Effector memory CD4-positive, alpha-beta T cell (primary cell): Measurements from ENCODE around the gene SEMA3F.

Experiments
- DNase-seq, 3 donors: peaks; one replicate each; pipeline ENCODE4 v3.0.0-alpha.2; 2020
- H3K27ac ChIP-seq: 2 replicates; pipeline ENCODE4 v1.7.0; 2013; ENCODE audit warnings: mild to moderate bottlenecking, low read length, moderate library complexity; ENCODE audit not compliant: insufficient read depth, poor library complexity, severe bottlenecking
- H3K27me3 ChIP-seq: replicated peaks from 2 replicates; pipeline ENCODE4 v1.7.0; 2013; ENCODE audit warnings: mild to moderate bottlenecking, low read length; ENCODE audit not compliant: insufficient read depth, control insufficient read depth, poor library complexity, severe bottlenecking
- H3K36me3 ChIP-seq: 2 replicates; pipeline ENCODE4 v1.7.0; 2013; ENCODE audit warnings: mild to moderate bottlenecking, low read length, moderate library complexity; ENCODE audit not compliant: control insufficient read depth, insufficient read depth
- H3K4me1 ChIP-seq: 2 replicates; pipeline ENCODE4 v1.7.0; 2013; ENCODE audit warnings: low read length, mild to moderate bottlenecking; ENCODE audit not compliant: control insufficient read depth, insufficient read depth, poor library complexity, severe bottlenecking
- H3K4me3 ChIP-seq: 2 replicates; pipeline ENCODE4 v1.7.0; 2013; ENCODE audit warnings: low read length, low read depth, mild to moderate bottlenecking; ENCODE audit not compliant: insufficient read depth, poor library complexity, severe bottlenecking
- H3K9me3 ChIP-seq: 2 replicates; pipeline ENCODE4 v1.7.0; 2013; ENCODE audit warnings: mild to moderate bottlenecking, low read length, moderate library complexity; ENCODE audit not compliant: control insufficient read depth

The SEMA3F gene

DNA sequence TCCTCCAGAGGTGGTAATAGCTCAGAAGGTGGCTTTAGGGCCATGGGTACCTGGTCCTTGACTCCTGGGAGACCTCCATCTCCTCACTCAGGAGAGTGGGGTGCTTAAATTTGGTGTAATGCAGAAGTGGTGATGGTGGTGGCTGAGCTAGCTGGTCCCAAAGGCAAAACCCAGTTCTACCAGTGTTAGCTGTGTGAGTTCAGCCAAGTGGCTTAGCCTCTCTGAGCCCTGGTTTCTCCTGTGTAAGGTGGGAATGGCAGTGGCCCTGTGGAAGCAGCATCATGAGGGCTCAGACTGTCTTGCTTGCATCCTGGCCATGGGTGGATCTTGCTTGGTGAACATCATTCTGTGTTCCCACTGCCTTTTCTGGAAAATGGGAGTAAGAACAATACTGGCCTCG, 9.4 kb downstream of the SEMA3F start:
- Histone ChIP-seq H3K27ac (no peak overlapping the region), H3K27me3 (no peaks in the 10 kb centered on the region), H3K36me3 (no peaks in the 10 kb centered on the region), H3K4me3 (no peak overlapping the region), H3K4me1 (no peaks in the 10 kb centered on the region), H3K9me3 (no peaks in the 10 kb centered on the region)
- DNase-seq = no peak

DNA sequence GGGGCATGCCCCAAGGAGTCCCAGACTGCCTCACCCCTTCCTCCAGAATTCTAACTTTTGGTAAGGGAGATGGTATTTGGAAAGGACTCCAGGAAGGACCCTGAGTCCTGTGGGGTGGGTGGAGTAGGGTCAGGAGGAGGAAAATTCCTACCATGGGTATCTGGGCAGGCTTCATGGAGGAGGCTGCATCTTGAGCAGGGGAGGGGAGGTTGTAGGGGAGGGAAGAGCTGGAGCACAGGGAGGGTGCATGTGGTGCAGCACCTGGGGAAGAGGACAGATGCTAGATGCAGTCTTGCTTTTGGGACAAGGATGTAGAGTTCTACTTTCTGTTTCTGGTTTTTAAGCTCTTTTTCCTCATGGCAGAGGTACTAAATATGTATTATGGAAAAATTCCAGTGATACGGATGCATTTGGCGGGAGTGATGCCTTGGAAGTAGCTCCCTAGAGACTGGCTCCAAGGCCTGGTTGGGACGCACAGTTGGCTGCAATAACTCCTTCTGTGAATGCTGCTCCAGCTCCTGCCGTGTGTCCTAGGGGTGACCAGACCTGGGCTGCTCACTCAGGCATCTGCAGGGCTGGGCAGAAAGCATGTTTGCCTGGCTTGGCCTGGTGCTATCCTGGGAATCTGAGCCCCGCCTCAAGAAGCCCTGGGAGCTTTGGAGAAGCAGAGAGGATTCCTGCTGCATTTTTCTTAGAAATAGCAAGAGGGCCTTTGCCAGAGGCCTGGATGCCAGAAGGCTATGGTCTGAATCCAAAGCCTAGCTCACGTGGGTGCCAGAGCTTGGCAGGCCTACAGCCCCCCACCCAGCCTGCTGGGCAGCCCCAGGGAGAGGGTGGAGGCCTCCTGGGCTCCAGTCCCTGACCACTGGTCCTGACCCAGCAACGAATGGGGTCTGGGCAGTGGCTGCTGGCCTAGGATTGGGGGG, 10.1 kb downstream of the SEMA3F start:
- Histone ChIP-seq H3K36me3 (no peaks in the 10 kb centered on the region), H3K9me3 (no peaks in the 10 kb centered on the region), H3K4me3 (no peak overlapping the region), H3K27me3 (no peaks in the 10 kb centered on the region), H3K27ac (no peak overlapping the region), H3K4me1 (no peaks in the 10 kb centered on the region)
- no peak for DNase-seq

DNA sequence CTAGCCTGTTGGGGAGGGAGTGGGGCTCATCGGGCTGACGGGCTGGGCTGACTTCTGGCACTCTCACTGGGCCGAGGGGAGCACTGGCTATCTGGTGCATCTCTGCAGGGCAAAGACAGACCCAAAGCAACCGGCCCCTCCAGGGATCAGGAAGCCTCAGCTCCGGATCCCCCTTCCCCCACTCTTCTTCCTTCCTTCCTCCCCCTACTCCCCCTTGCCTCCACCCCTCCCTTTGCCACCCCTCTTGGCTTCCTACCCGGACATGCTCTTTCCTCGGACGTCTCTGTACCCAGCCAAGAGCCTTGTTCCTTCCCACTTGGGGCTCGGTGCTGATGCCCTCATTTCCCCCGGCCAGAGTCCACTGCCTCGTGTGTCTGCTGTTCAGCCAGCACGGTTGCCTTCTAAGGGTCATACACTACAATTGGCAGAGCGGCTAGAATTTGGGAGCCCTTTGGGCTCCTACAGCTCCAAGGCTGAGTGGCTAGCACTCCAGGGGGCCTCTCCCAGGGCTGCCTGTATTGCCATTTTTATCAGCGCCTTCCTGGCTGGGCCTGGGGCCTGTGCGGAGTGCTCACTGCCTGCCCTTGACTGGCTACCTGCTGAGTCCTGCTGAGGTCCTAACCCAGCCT, 10.9 kb downstream of the SEMA3F start:
- H3K27ac ChIP-seq = no peak overlapping the region
- no peaks in the 10 kb centered on the region for H3K4me1 ChIP-seq
- H3K27me3 ChIP-seq = no peaks in the 10 kb centered on the region
- no peak for DNase-seq
- no peaks in the 10 kb centered on the region for H3K36me3 ChIP-seq
- H3K4me3 ChIP-seq = no peak overlapping the region
- no peaks in the 10 kb centered on the region for H3K9me3 ChIP-seq

DNA sequence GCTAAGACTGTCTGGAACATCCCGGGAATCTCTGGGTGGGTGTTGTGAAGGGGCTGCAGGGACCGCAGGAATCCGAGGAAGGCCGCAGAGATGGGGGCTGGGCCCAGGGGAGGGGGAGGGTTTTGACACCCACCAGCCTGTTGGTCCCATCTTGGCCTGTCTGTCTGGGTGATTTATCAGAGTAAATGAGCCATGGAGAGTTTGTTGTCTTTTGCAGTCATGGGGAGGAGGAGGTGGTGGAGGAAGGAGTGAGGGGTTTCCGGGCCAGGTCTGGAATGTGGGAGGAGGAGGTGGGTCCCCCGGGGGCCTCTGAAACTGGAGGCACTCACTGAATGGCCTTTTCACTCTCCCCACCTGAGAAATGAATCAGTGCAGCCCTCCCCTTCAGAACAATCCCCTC, 11.5 kb downstream of the SEMA3F start:
- Histone ChIP-seq H3K27me3 (no peaks in the 10 kb centered on the region), H3K36me3 (no peaks in the 10 kb centered on the region), H3K27ac (no peak overlapping the region), H3K9me3 (no peaks in the 10 kb centered on the region), H3K4me3 (no peak overlapping the region), H3K4me1 (no peaks in the 10 kb centered on the region)
- no peak for DNase-seq

DNA sequence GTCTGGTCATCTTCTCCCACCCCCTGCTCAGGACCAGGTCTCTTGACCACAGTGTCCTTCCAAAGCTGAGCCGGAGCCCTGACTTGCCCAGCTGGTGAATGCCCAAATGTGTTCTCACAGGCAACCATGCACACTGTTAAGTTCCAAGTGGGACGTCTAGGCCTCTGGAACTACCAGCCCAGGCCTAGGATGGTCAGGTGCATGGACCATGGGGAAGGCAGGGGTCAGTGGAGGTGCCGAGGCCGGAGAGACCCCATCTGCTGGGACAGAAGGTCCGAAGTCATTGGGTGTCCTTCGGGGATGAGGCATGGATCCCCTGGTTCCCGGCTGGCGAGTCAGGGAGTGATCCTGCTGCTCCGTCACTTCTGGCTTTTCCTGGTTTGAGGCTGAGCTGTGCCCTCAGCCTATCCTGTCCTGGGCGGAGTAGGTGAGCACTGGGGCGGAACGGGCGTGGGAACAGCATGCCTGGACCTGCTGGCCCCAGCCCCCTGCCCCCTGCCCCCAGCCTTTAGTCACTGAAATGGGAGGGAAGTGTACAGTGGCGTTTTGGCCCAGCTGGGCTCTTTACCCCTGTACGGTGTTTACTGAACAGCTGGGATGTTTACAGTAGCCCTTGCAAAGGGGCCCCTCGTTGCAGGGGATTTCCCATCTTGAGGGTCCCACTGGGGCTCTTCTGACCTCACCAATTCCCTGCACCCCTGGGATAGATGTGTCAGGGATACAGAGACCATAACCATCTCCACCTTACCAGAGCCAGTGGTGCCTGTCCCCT, 12.1 kb downstream of the SEMA3F start:
- no peaks in the 10 kb centered on the region for H3K36me3 ChIP-seq

DNA sequence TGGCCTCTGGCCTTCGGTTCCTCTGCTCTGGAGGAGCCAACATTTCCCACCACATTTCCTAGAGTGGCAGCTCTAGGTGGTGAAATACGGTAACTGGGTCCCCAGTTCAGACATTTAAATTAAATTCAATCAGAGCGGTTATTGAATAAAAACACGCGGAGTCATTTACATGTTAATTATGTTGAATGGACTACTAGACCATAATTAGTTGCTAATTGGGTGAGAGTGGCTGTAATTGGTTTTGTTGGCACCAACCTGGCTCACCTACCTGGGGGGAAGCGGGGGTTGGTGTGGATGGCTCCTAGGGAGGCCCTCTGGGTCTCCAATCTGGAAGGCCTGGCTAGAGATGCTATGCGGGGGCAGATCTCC, 12.7 kb downstream of the SEMA3F start:
- no peaks in the 10 kb centered on the region for H3K27me3 ChIP-seq
- no peak overlapping the region for H3K27ac ChIP-seq
- H3K9me3 ChIP-seq = no peaks in the 10 kb centered on the region
- no peak for DNase-seq
- no peak overlapping the region for H3K4me3 ChIP-seq
- H3K4me1 ChIP-seq = no peaks in the 10 kb centered on the region
- no peaks in the 10 kb centered on the region for H3K36me3 ChIP-seq

More for the DNA sequence above, 12.1 kb downstream of the SEMA3F start:
- H3K27me3 ChIP-seq = no peaks in the 10 kb centered on the region
- no peaks in the 10 kb centered on the region for H3K9me3 ChIP-seq
- no peak overlapping the region for H3K27ac ChIP-seq
- no peak overlapping the region for H3K4me3 ChIP-seq
- no peak for DNase-seq
- H3K4me1 ChIP-seq = no peaks in the 10 kb centered on the region

DNA sequence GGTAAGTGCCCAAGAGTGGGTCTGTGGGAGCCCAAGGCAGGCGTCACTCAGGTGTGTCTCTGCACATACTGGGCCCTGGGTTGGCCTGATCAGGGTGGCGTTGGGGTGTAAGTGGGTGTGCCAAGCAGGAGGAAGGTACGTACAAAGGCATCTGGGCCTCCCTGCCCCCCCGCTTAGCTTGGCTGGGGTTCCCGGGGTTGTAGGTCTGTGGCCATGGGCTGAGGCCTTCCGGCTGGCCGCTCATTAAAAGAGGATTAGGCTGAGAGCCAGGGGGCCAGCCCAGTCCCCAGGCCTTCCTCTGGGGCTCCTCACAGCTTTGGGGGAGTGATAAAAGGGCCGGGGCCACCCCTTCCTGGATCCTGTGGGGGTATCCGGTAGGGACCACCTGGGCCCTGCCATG, 13.3 kb downstream of the SEMA3F start:
- H3K9me3 ChIP-seq = no peaks in the 10 kb centered on the region
- H3K27me3 ChIP-seq = no peaks in the 10 kb centered on the region
- no peak overlapping the region for H3K4me3 ChIP-seq
- no peak overlapping the region for H3K27ac ChIP-seq
- H3K4me1 ChIP-seq = no peaks in the 10 kb centered on the region
- no peaks in the 10 kb centered on the region for H3K36me3 ChIP-seq
- no peak for DNase-seq

DNA sequence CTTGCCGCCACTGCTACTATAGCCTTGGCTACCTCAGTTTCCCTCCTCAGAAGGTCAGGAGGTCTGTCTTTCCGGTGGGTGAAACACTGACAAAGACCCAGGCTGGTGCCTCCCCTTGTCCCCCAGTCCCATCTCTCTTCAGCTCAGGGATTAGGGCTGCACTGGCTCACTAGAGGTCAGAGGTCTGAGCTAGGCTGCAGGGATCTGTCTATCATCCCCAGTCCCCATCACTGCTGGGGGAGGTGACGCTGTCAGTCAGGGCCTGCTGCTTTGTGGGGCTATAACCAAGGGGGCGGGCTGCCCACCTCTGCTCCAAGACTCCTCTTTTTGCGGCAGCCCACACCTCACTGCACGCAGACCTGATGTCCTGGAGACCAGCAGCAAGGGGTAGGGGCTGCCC, 13.7 kb downstream of the SEMA3F start:
- Histone ChIP-seq H3K27me3 (no peaks in the 10 kb centered on the region), H3K27ac (no peak overlapping the region), H3K4me3 (no peak overlapping the region), H3K4me1 (no peaks in the 10 kb centered on the region), H3K9me3 (no peaks in the 10 kb centered on the region), H3K36me3 (no peaks in the 10 kb centered on the region)
- no peak for DNase-seq

DNA sequence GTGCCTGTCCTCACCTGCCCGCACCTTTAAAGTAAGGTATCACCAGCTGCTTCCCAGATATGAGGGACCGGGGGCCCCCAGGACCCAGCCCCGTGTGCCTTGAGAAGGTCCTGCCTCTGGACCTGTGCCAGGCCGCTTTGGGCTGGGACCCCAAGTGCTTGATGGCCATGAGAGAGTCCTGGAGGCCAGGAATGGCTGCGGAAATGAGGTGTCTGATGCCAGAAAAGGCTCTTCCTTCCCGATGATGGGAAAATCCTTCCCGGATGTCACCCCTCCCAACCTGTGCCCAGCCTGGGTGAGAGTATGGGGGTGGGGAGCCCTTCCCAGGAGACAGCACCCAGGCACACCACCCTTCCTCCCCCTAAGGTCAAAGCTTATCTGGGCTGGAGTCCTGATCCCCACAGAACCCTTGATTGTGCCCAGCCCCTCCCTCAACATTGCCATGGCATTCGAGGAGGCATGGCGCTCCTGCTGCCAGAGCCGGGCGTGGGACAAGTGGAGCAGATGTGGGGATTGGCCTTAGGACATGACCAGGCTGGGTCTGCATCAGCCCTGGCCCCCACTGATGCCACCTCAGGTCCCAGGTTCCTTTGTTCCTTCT, 14.2 kb downstream of the SEMA3F start:
- no peaks in the 10 kb centered on the region for H3K27me3 ChIP-seq
- no peaks in the 10 kb centered on the region for H3K4me1 ChIP-seq
- no peak overlapping the region for H3K4me3 ChIP-seq
- no peaks in the 10 kb centered on the region for H3K9me3 ChIP-seq
- DNase-seq = no peak
- no peaks in the 10 kb centered on the region for H3K36me3 ChIP-seq
- no peak overlapping the region for H3K27ac ChIP-seq
